ENCODE results near the gene PTPRN2.
"Not testable (repeated sequence)": the region's sequence is repeated elsewhere in the genome, so short reads cannot be mapped to it uniquely, and the experiment has no call there.

PTPRN2 gene

DNA sequence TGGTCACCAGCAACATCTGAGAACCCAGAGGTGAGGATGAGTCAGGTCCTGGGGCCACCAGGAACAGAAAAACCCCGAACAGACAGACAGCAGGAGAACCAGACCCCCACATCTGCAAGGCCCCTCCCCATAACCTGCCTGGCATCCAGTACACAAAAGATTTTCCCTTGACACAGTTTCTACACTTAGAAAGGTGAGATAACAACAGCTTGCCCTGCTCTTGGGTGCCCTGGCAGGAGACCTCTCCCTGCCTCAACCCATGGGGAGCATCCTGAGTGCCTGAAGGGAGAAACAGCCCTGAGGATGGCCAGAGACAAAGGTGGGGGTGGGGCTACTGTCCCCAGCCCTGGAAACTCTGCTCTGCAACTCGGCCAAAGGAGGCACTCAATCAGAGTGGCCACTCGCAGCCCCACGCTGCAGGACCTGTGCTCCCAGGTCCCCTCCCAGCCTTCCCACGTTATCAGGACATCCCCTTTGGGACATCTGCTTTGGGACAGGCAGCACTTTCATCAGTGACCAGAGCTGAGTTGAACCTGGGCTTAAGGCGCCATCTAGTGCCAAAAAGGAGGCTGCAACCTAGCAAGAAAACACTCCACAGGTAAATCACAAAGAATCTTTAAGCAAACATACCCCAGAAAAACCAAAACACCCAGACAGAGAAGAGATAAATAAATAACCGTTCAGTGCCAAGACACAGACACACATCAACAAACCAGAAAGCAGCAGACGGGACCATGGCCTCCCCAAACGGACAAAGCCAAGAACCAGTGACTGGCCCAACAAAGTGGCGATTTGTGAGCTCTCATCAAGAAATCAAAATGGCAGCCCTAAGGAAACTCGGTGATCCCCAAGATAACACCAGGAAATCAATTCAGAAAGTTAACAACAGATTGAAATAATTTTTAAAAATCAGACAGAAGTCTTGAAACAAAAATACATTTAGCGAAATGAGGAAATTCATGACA is 233.7 kb downstream of the PTPRN2 start:
- Mint-ChIP-seq H3K36me3 (ENCODE audit: low read depth) (no peaks in the 10 kb centered on the region), H3K27ac (no peak overlapping the region), H3K27me3 (no peaks in the 10 kb centered on the region), H3K9me3 (peaks cover 8% of the 10 kb centered on the region), H3K4me1 (ENCODE audit: low read depth) (no peaks in the 10 kb centered on the region), H3K4me3 (no peak overlapping the region)

DNA sequence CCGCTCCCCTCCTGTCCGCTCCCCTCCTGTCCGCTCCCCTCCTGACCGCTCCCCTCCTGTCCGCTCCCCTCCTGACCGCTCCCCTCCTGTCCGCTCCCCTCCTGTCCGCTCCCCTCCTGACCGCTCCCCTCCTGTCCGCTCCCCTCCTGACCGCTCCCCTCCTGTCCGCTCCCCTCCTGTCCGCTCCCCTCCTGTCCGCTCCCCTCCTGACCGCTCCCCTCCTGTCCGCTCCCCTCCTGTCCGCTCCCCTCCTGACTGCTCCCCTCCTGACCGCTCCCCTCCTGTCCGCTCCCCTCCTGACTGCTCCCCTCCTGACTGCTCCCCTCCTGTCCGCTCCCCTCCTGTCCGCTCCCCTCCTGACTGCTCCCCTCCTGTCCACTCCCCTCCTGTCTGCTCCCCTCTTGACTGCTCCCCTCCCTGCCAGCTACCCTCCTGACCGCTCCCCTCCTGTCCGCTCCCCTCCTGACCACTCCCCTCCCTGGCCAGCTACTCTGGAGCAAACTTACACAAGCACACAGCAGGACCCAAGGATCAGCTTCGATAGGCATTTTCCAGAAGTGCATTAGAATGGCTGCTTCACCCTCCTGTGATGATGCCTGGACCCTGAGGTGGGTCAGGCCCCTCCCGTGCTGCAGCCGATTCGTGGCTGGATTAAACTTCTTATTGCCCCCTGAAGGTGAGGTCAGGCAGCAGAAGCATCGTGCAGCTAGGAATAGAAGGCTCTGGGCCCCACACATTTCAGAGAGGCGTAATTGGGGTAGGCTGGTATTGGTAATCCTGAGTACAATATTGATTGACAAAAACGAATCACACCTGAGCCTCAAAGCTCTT is 235.5 kb downstream of the PTPRN2 start:
- H3K4me3 Mint-ChIP-seq, H3K9me3 Mint-ChIP-seq, H3K27ac Mint-ChIP-seq: not testable (repeated sequence)

DNA sequence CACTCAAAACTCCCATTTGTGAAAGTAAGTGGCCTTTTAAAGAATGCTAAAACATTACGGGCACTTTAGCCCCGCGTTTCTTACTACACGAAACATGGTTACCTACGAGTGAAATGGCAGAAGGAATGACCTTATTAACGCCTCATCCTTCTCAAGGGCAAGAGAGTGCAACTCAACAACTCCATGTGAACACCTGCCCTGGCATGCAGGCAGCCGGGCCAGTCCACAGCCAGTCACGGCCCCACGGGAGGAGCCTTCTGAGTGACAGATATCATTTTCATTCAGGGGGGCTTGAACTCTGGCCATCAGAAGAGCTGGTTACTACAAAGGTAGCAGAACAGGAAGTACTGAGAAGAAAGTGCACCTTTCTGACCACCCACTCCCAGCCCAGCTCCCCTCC is 236.1 kb downstream of the PTPRN2 start:
- no peak overlapping the region for H3K4me3 Mint-ChIP-seq
- H3K36me3 Mint-ChIP-seq (ENCODE audit: low read depth) = no peaks in the 10 kb centered on the region
- no peak overlapping the region for H3K27ac Mint-ChIP-seq
- peaks cover 8% of the 10 kb centered on the region for H3K9me3 Mint-ChIP-seq
- H3K27me3 Mint-ChIP-seq = no peaks in the 10 kb centered on the region
- H3K4me1 Mint-ChIP-seq (ENCODE audit: low read depth) = no peaks in the 10 kb centered on the region

More for the DNA sequence above, 235.5 kb downstream of the PTPRN2 start:
- H3K27me3 Mint-ChIP-seq; H3K36me3 Mint-ChIP-seq (ENCODE audit: low read depth); H3K4me1 Mint-ChIP-seq (ENCODE audit: low read depth): not testable (repeated sequence)

DNA sequence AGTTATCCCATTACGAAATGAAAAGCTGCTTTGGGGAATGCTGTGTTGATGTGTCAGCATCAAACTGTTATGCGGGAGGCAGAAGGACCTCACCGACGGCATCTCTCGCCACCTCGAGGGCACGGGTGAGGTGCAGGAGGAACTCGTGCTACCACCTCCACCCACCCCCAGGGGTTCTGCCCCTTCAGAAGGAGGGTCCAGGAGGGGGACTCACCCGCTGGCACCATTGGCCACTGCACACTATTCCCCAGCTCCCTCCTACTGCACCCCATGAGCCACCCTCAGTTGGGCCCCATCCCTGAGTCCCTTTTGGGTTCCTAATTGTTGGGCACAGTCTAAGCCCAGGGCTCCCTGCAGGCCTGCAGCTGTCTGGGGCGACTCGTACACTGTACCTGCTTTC is 236.6 kb downstream of the PTPRN2 start:
- Mint-ChIP-seq H3K9me3 (peaks cover 8% of the 10 kb centered on the region), H3K36me3 (ENCODE audit: low read depth) (no peaks in the 10 kb centered on the region), H3K27me3 (no peaks in the 10 kb centered on the region), H3K27ac (no peak overlapping the region), H3K4me1 (ENCODE audit: low read depth) (no peaks in the 10 kb centered on the region), H3K4me3 (no peak overlapping the region)

DNA sequence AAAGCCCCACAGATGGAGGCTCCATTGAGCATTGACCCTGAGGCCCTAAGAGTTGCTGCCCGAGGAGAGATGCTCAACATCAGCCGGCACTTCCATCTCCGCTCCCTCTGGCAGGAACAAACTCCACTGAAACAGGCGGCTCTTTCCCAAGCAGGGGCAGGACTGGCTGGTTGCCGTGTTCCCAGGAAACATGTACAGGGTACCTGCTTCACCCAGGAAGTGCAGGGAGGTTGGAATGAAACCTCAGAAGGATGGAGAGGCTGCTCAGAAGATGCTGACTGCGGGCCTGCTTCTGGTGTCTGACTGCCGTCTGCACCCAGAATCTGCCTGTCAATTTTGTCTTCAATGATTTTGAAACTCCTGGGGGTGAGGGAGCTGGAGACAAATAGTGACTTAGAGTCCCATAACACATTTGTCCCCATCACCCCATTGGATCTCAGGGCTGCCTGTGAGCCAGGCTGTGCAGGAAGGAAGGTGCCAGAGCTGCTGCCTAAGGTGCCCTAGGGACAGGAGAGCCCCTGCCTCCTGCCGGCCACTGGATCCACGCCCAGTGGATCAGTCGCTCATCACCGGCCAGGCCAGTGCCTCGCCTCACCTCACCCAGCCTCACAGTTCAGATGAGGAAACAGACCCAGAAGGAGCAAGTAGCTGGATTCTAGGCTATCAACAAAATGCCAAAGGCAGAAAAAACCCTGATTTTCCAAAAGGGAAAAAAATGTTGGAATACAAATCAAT is 237.3 kb downstream of the PTPRN2 start:
- H3K36me3 Mint-ChIP-seq (ENCODE audit: low read depth) = no peaks in the 10 kb centered on the region
- peaks cover 8% of the 10 kb centered on the region for H3K9me3 Mint-ChIP-seq
- no peak overlapping the region for H3K27ac Mint-ChIP-seq
- H3K27me3 Mint-ChIP-seq = no peaks in the 10 kb centered on the region
- no peaks in the 10 kb centered on the region for H3K4me1 Mint-ChIP-seq (ENCODE audit: low read depth)
- H3K4me3 Mint-ChIP-seq = no peak overlapping the region

DNA sequence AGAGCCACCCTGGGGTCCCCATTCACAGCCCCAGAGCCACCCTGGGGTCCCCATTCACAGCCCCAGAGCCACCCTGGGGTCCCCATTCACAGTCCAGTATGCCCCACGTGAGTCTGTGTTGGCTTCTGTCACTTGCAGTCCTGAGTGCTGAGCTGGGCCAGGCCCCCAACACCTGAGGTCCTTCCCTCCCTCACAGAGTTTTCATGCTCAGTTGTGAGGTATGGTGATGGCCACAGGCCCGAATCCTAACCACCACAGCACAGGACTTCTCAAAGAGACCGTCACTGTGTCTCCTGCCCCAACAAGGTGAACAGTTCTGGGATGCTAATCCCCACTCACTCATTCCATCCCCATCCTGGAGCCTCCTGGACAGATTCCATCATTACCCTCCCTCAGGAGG is 239.2 kb downstream of the PTPRN2 start:
- no peaks in the 10 kb centered on the region for H3K4me1 Mint-ChIP-seq (ENCODE audit: low read depth)
- no peaks in the 10 kb centered on the region for H3K27me3 Mint-ChIP-seq
- H3K36me3 Mint-ChIP-seq (ENCODE audit: low read depth) = no peaks in the 10 kb centered on the region
- no peaks in the 10 kb centered on the region for H3K9me3 Mint-ChIP-seq
- no peak overlapping the region for H3K4me3 Mint-ChIP-seq
- H3K27ac Mint-ChIP-seq = no peak overlapping the region

DNA sequence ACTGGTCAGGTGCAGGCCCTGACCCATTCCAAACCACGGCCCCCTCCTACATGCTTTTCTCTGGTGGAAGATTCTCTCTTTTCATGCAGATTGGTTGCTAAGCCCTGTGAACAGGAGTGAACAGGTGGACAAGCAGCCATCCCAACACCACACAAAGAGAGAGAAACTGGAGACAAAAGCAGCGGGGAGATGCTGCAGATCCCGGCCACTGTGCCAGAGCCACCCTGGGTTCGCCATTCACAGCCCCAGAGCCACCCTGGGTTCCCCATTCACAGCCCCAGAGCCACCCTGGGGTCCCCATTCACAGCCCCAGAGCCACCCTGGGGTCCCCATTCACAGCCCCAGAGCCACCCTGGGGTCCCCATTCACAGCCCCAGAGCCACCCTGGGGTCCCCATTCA is 239.6 kb downstream of the PTPRN2 start:
- H3K4me3 Mint-ChIP-seq; H3K4me1 Mint-ChIP-seq (ENCODE audit: low read depth); H3K27me3 Mint-ChIP-seq; H3K27ac Mint-ChIP-seq; H3K9me3 Mint-ChIP-seq; H3K36me3 Mint-ChIP-seq (ENCODE audit: low read depth): not testable (repeated sequence)

DNA sequence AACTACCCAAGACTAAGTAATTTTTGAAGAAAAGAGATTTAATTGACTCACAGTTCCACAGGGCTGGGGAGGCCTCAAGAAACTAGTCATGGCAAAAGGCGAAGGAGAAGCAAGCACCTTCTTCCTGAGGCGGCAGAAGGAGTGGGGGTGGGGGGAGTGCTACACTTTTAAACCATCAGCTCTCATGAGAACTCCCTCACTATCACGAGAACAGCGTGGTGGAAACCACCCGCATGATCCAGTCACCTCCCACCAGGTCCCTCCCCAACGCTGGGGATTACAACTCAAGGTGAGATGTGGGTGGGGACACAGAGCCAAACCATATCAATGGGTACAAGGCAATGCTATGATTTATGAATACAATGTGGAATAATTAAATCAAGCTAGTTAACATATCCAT is 241.9 kb downstream of the PTPRN2 start:
- no peaks in the 10 kb centered on the region for H3K36me3 Mint-ChIP-seq (ENCODE audit: low read depth)
- no peak overlapping the region for H3K27ac Mint-ChIP-seq
- no peaks in the 10 kb centered on the region for H3K4me1 Mint-ChIP-seq (ENCODE audit: low read depth)
- H3K9me3 Mint-ChIP-seq = peaks cover 13% of the 10 kb centered on the region
- no peaks in the 10 kb centered on the region for H3K27me3 Mint-ChIP-seq
- no peak overlapping the region for H3K4me3 Mint-ChIP-seq

DNA sequence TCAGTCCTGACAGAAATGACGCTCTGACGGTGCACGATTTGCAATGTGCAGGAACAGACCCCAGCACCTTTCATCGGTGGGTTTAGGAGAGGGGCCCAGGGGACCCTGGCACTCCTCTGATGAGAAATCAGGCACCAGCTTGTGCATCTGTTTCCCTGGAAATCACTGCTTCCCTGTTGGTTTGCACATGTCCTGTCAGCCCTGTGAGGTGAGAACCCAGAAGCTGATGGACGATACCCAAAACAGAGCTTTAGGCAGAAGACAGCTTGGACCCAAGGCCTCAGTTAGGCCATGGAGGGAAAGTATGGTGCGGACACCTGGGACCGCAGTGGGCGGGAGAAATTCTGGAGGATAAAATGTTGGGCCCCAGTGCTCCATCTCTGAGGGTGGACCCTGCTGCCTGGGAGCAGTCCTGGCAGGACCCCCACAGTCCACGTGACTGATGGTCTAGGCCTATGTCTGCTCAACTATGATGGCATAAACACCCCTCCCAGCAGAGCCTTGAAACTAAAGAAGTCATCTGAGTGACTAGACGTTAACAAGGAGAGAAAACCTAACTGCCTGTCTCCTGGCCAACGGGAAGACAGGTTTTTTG is 242.8 kb downstream of the PTPRN2 start:
- H3K4me3 Mint-ChIP-seq = no peak overlapping the region
- H3K9me3 Mint-ChIP-seq = peaks cover 13% of the 10 kb centered on the region
- no peaks in the 10 kb centered on the region for H3K36me3 Mint-ChIP-seq (ENCODE audit: low read depth)
- H3K4me1 Mint-ChIP-seq (ENCODE audit: low read depth) = no peaks in the 10 kb centered on the region
- H3K27ac Mint-ChIP-seq = no peak overlapping the region
- no peaks in the 10 kb centered on the region for H3K27me3 Mint-ChIP-seq

DNA sequence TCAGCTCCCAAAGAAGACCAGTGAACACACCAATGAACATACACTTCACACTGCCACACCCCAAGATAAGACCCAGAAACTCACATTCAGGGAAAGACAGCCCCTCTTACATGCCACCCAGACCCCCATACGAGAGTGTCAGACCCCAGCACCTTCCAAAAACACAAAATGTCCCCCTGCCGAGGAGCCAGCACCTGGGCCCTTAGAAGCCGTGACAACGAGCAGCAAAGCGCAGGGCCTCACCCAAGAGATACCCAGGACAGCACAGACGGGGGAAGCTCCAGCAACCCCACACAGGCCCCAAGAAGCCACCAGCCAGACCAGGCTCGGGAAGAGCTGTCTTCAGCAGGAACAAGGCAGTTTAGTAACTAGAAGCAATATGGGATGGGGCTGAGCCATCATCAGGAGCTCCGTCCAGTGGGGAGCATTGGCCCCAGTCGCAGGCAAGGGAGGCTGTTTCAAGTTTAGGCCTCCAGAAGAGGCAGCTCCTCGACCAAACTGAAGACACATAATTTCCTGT is 243.6 kb downstream of the PTPRN2 start:
- no peak overlapping the region for H3K4me3 Mint-ChIP-seq
- H3K36me3 Mint-ChIP-seq (ENCODE audit: low read depth) = no peaks in the 10 kb centered on the region
- no peaks in the 10 kb centered on the region for H3K27me3 Mint-ChIP-seq
- no peak overlapping the region for H3K27ac Mint-ChIP-seq
- no peaks in the 10 kb centered on the region for H3K4me1 Mint-ChIP-seq (ENCODE audit: low read depth)
- peaks cover 13% of the 10 kb centered on the region for H3K9me3 Mint-ChIP-seq

DNA sequence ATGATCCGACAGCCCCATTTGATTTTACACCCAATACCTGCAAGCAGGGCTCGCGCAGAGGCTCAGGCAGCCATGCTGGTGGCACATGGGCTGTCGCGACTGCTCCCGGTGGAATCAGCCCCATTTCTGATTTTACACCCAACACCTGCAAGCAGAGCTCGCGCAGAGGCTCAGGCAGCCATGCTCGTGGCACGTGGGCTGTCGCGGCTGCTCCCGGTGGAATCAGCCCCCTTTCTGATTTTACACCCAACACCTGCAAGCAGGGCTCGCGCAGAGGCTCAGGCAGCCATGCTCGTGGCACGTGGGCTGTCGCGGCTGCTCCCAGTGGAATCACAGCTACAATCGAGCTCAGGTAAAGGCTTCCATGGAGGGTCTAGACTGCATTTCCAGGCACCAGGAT is 244.1 kb downstream of the PTPRN2 start:
- Mint-ChIP-seq H3K9me3 (peaks cover 13% of the 10 kb centered on the region), H3K27ac (no peak overlapping the region), H3K4me1 (ENCODE audit: low read depth) (no peaks in the 10 kb centered on the region), H3K36me3 (ENCODE audit: low read depth) (no peaks in the 10 kb centered on the region), H3K27me3 (no peaks in the 10 kb centered on the region), H3K4me3 (no peak overlapping the region)

DNA sequence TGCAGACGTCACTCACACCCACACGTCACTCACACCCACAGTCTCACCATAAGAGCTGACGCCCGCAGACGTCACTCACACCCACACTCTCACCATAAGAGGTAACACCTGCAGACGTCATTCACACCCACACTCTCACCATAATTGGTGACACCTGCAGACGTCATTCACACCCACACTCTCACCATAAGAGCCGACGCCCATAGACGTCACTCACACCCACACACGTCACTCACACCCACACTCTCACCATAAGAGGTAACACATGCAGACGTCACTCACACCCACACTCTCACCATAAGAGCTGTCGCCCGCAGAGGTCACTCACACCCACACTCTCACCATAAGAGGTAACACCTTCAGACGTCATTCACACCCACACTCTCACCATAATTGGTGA is 246.5 kb downstream of the PTPRN2 start:
- H3K27ac Mint-ChIP-seq; H3K4me3 Mint-ChIP-seq; H3K27me3 Mint-ChIP-seq; H3K36me3 Mint-ChIP-seq (ENCODE audit: low read depth); H3K4me1 Mint-ChIP-seq (ENCODE audit: low read depth): not testable (repeated sequence)
- peaks cover 18% of the 10 kb centered on the region for H3K9me3 Mint-ChIP-seq

DNA sequence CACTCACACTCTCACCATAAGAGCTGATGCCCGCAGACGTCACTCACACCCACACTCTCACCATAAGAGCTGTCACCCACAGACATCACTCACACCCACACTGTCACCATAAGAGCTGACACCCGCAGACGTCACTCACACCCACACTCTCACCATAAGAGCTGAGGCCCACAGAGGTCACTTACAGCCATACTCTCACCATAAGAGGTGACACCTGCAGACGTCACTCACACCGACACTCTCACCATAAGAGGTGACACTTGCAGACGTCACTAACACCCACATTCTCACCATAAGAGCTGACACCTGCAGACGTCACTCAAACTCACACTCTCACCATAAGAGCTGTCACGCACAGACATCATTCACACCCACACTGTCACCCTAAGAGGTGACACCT is 250.7 kb downstream of the PTPRN2 start:
- H3K36me3 Mint-ChIP-seq (ENCODE audit: low read depth) = peaks cover 12% of the 10 kb centered on the region
- H3K9me3 Mint-ChIP-seq = peaks cover 28% of the 10 kb centered on the region
- H3K4me1 Mint-ChIP-seq (ENCODE audit: low read depth); H3K27me3 Mint-ChIP-seq; H3K4me3 Mint-ChIP-seq; H3K27ac Mint-ChIP-seq: not testable (repeated sequence)

DNA sequence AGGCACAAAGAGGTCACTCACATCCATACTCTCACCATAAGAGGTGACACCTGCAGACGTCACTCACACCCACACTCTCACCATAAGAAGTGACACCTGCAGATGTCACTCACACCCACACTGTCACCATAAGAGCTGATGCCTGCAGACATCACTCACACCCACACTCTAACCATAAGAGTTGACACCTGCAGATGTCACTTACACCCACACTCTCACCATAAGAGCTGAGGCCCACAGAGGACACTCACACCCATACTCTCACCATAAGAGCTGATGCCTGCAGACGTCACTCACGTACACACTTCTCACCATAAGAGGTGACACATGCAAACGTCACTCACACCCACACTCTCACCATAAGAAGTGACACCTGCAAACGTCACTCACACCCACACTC is 255.1 kb downstream of the PTPRN2 start:
- H3K4me3 Mint-ChIP-seq; H3K27ac Mint-ChIP-seq; H3K27me3 Mint-ChIP-seq; H3K4me1 Mint-ChIP-seq (ENCODE audit: low read depth): not testable (repeated sequence)
- Mint-ChIP-seq H3K36me3 (ENCODE audit: low read depth) (peaks cover 16% of the 10 kb centered on the region), H3K9me3 (peaks cover 29% of the 10 kb centered on the region)
